GM23338 (cell line): Measurements from ENCODE around the gene ZNF19. TPM values are rescaled to one million over a fixed set of nuclear protein-coding genes. Genes with fewer than 3 reads are reported as not detected.

Experiments
- ATAC-seq: fragments of 200-7000 bp; cut with Tn5 transposase; 3 replicates; pipeline ENCODE4 v1.9.1; 2020
- DNase-seq: peaks from one replicate; pipeline ENCODE4 v3.0.0-alpha.2; 2015; ENCODE audit warnings: low spot score
- H2AFZ ChIP-seq: fragments of 200-600 bp; sonication (generic); 2 replicates; pipeline ENCODE4 v1.8.0; 2016; ENCODE audit warnings: antibody characterized with exemption, mild to moderate bottlenecking, moderate library complexity
- H3F3A ChIP-seq: fragments of 200-600 bp; sonication (generic); replicated peaks from 2 replicates; pipeline ENCODE4 v1.8.0; 2017; ENCODE audit warnings: antibody characterized with exemption, mixed run types, low read depth
- H3K27ac ChIP-seq: fragments of 200-600 bp; sonication (generic); 2 replicates; pipeline ENCODE4 v1.6.1; 2016; ENCODE audit warnings: low read depth
- H3K27me3 ChIP-seq: fragments of 200-600 bp; sonication (generic); 2 replicates; pipeline ENCODE4 v1.8.0; 2016; ENCODE audit warnings: mild to moderate bottlenecking, mixed run types, moderate library complexity; ENCODE audit not compliant: insufficient read depth
- H3K36me3 ChIP-seq: fragments of 200-600 bp; sonication (generic); 2 replicates; pipeline ENCODE4 v1.8.0; 2016; ENCODE audit warnings: mild to moderate bottlenecking; ENCODE audit not compliant: insufficient read depth
- H3K4me1 ChIP-seq: fragments of 200-600 bp; sonication (generic); 2 replicates; pipeline ENCODE4 v1.8.0; 2016; ENCODE audit warnings: mild to moderate bottlenecking, moderate library complexity; ENCODE audit not compliant: insufficient read depth
- H3K4me2 ChIP-seq: fragments of 200-600 bp; sonication (generic); 2 replicates; pipeline ENCODE4 v1.7.1; 2017; ENCODE audit warnings: mixed run types
- H3K4me3 ChIP-seq: fragments of 200-600 bp; sonication (generic); 2 replicates; pipeline ENCODE4 v1.6.1; 2016; ENCODE audit warnings: mixed run types
- H3K79me2 ChIP-seq: fragments of 200-600 bp; sonication (generic); replicated peaks from 2 replicates; pipeline ENCODE4 v1.8.0; 2017; ENCODE audit warnings: mild to moderate bottlenecking; ENCODE audit not compliant: insufficient read depth
- H3K9me2 ChIP-seq: fragments of 200-600 bp; sonication (generic); 2 replicates; pipeline ENCODE4 v1.8.0; 2017; ENCODE audit not compliant: insufficient read depth
- H4K20me1 ChIP-seq: fragments of 200-600 bp; sonication (generic); replicated peaks from 2 replicates; pipeline ENCODE4 v1.8.0; 2017; ENCODE audit warnings: mild to moderate bottlenecking; ENCODE audit not compliant: insufficient read depth
- H3K27ac Mint-ChIP-seq: 2 replicates; pipeline ENCODE4 v1.8.0; 2020; ENCODE audit warnings: inconsistent platforms, mild to moderate bottlenecking, moderate library complexity, mixed read lengths
- H3K27me3 Mint-ChIP-seq: 3 replicates; pipeline ENCODE4 v1.8.0; 2022; ENCODE audit warnings: low read depth, mild to moderate bottlenecking, moderate library complexity, mixed read lengths, inconsistent platforms; ENCODE audit not compliant: insufficient read depth, poor library complexity
- H3K36me3 Mint-ChIP-seq: 3 replicates; pipeline ENCODE4 v1.8.0; 2021; ENCODE audit warnings: low read depth, mild to moderate bottlenecking, inconsistent platforms, moderate library complexity, mixed read lengths
- H3K4me1 Mint-ChIP-seq: 3 replicates; pipeline ENCODE4 v1.8.0; 2020; ENCODE audit warnings: mild to moderate bottlenecking, inconsistent platforms, mixed read lengths
- H3K4me3 Mint-ChIP-seq: 3 replicates; pipeline ENCODE4 v1.8.0; 2021; ENCODE audit warnings: moderate library complexity, mild to moderate bottlenecking, inconsistent platforms, mixed read lengths
- H3K9me3 Mint-ChIP-seq: 3 replicates; pipeline ENCODE4 v1.8.0; 2020; ENCODE audit warnings: moderate library complexity, mild to moderate bottlenecking, inconsistent platforms, mixed read lengths
- CREB1 ChIP-seq: fragments of 250-450 bp; sonication (Bioruptor Pico); IDR thresholded peaks from 2 replicates; pipeline ENCODE4 v1.5.0; 2020; ENCODE audit warnings: low read depth, mild to moderate bottlenecking, moderate library complexity
- CTCF ChIP-seq, 2 experiments: fragments of 200-600 bp in 1 of 2; sonication (generic) in 1 of 2; conservative IDR thresholded peaks; 2 replicates each; pipeline versions ENCODE4 v1.5.1 to v1.6.1; 2016 to 2017; ENCODE audit warnings: antibody characterized with exemption in 2 of 2, low read depth in 2 of 2, mild to moderate bottlenecking in 2 of 2, moderate library complexity in 1 of 2
- ETS1 ChIP-seq: IDR thresholded peaks from 2 replicates; pipeline ENCODE4 v1.6.1; 2016; ENCODE audit warnings: antibody characterized with exemption
- EZH2 ChIP-seq: fragments of 200-600 bp; sonication (generic); IDR thresholded peaks from one replicate; pipeline ENCODE4 v1.8.0; 2017; ENCODE audit warnings: antibody characterized with exemption, mild to moderate bottlenecking, low read depth; ENCODE audit not compliant: unreplicated experiment
- EZH2phosphoT487 ChIP-seq: fragments of 200-600 bp; sonication (generic); IDR thresholded peaks from one replicate; pipeline ENCODE4 v1.8.1; 2018; ENCODE audit warnings: antibody characterized with exemption; ENCODE audit not compliant: unreplicated experiment
- JUNB ChIP-seq: IDR thresholded peaks from one replicate; pipeline ENCODE4 v1.6.1; 2016; ENCODE audit warnings: antibody characterized with exemption; ENCODE audit not compliant: unreplicated experiment
- NANOG ChIP-seq: IDR thresholded peaks from 2 replicates; pipeline ENCODE4 v1.6.1; 2016; ENCODE audit warnings: antibody characterized with exemption, borderline replicate concordance
- POLR2AphosphoS5 ChIP-seq: IDR thresholded peaks from 2 replicates; pipeline ENCODE4 v1.6.1; 2016; ENCODE audit warnings: antibody characterized with exemption, low read depth
- REST ChIP-seq: IDR thresholded peaks from one replicate; pipeline ENCODE4 v1.6.1; 2018; ENCODE audit warnings: antibody characterized with exemption; ENCODE audit not compliant: unreplicated experiment
- STAT1 ChIP-seq: IDR thresholded peaks from one replicate; pipeline ENCODE4 v1.6.1; 2016; ENCODE audit warnings: antibody characterized with exemption; ENCODE audit not compliant: unreplicated experiment
- ZNF114 ChIP-seq: fragments of 250-450 bp; sonication (Bioruptor Pico); IDR thresholded peaks from 2 replicates; pipeline ENCODE4 v1.5.0; 2020; ENCODE audit warnings: mild to moderate bottlenecking, moderate library complexity
- ZNF331 ChIP-seq: fragments of 250-450 bp; sonication (Bioruptor Pico); IDR thresholded peaks from 2 replicates; pipeline ENCODE4 v1.5.0; 2020; ENCODE audit warnings: low read depth, mild to moderate bottlenecking, moderate library complexity
- ZNF462 ChIP-seq: fragments of 250-450 bp; sonication (Bioruptor Pico); IDR thresholded peaks from 2 replicates; pipeline ENCODE4 v1.5.0; 2020; ENCODE audit warnings: mild to moderate bottlenecking, moderate library complexity
- polyA plus RNA-seq: library from polyadenylated mRNA; unstranded; fragments of >200 nt; fragmentation: Nextera tagmentation; extraction: Ambion mirVana; gene quantifications from 2 replicates; pipeline ENCODE4 v1.2.1, GENCODE V29; 2016
- total RNA-seq: library from RNA; depleted of rRNA; stranded (reverse); fragments of >200 nt; shearing (Covaris generic); gene quantifications from 2 replicates; pipeline ENCODE4 v1.2.3, GENCODE V29; 2014

ZNF19 gene
- total and polyA plus RNA-seq, 2 experiments from 2014 or later: 1.0 to 4.8 TPM

- Histone ChIP-seq H3K4me1 (no peaks in the 10 kb centered on the region), H2AFZ (no peak overlapping the region), H3K4me3 (no peak overlapping the region), H3K27ac (no peak overlapping the region), H3K9me2 (0 out of 2 replicates have a peak, but pooled peaks cover 5% of the 10 kb centered on the region), H3K27me3 (no peaks in the 10 kb centered on the region), H4K20me1 (no peaks in the 10 kb centered on the region), H3K36me3 (peaks cover 48% of the 10 kb centered on the region), H3K79me2 (no peaks in the 10 kb centered on the region), H3F3A (no peaks in the 10 kb centered on the region), H3K4me2 (no peak overlapping the region)
- no peaks in the 10 kb centered on the region for H3K4me1 Mint-ChIP-seq
- H3K36me3 Mint-ChIP-seq: peaks cover 78% of the 10 kb centered on the region
- DNase-seq: no peak
- peaks cover 95% of the 10 kb centered on the region for H3K9me3 Mint-ChIP-seq
- no peak overlapping the region for H3K4me3 Mint-ChIP-seq
- no peak overlapping the region for H3K27ac Mint-ChIP-seq
- H3K27me3 Mint-ChIP-seq: no peaks in the 10 kb centered on the region
- ATAC-seq: no peak
- TF ChIP-seq EZH2phosphoT487 (no peak), ZNF331 (CRISPR knock-in tag) (no peak), CTCF (conservative IDR thresholded peaks at IDR 0.05; ENCODE audit: low read depth in 2 of 2) (no peak), ZNF114 (CRISPR knock-in tag) (no peak), NANOG (no peak), JUNB (no peak), ETS1 (no peak), POLR2AphosphoS5 (no peak), CREB1 (CRISPR knock-in tag) (no peak), REST (no peak), EZH2 (no peak), STAT1 (no peak), ZNF462 (CRISPR knock-in tag) (no peak)
Observed at GRCh38 chr16:71449020-71449419, 40.1 kb downstream of the ZNF19 start.
